Measurements from ENCODE around the gene SELENOM. TPM values are rescaled to one million over a fixed set of nuclear protein-coding genes. Genes with fewer than 3 reads are reported as not detected.

The SELENOM gene
- total RNA-seq, 4 donors from 2014 or later = 941 to 2,300 (median 1,432) TPM

DNA sequence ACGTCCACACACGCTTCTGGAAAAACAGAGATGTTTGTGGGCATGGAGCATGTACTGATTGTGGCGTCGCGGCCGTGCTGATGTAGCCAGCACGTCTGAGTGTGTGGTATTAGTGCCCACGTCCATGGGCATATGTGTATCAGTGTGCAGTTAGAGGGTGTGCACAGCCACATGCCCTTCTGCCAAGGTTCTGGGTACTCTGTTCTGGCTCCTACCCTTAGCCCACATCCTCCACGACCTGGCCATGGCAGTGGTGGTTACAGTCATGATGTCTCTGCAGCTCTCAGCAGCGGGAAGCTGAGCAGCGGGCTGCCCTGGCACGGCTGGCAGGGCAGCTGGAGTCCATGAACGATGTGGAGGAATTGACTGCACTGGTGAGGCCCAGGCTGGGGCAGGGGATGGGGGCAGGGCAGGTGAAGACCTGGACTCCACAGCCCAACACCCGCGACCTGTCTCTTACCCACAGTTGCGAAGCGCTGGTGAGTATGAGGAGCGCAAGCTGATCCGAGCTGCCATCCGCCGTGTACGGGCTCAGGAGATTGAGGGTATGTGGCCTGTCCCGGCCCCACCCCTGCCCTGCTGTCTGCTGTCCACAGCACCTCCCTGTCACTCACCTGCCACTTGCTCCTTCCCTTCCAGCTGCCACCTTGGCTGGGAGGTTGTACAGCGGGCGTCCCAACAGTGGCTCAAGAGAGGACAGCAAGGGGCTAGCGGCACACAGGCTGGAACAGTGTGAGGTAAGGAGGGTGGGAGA lies 19.0 kb downstream of the SELENOM start:
- ATAC-seq = no peak

DNA sequence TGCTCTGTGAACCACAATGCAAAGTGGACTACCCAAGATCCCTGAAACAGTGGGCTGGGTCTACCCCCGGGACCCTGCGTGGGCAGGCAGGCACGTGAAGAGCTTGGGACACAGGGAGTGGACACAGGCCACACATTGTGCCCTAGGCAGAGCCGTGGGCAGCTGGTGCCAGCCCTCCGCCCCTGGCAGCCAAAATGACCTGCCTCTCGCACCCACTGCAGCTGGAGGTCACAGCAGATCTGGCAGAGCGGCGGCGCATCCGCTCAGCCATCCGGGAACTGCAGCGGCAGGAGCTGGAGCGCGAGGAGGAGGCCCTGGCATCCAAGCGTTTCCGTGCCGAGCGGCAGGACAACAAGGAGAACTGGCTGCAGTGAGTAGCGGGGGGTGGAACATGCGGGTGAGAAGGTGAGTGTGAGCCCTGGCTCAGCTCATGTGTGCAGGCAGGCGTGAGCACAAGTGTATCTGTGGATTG lies 19.6 kb downstream of the SELENOM start:
- peak overlapping the region in 1 of 2 donors; percentile 65 for H3K4me3 ChIP-seq
- TF ChIP-seq POLR2AphosphoS5 (IDR thresholded peaks at IDR 0.05) (peak; percentile 54), POLR2A (IDR thresholded peaks at IDR 0.05) (no peak)
- WGBS, 2 donors (ENCODE audit: low coverage in 1 of 2) = no CpG with 5 or more reads among the region's 21 CpGs
- ATAC-seq = no peak
- peaks cover 0 to 60% of the 10 kb centered on the region in 2 donors for H3K36me3 ChIP-seq
- H3K27ac ChIP-seq = peak overlapping the region; percentile 89 to 100 (median 98)
- H3K4me1 ChIP-seq = peaks cover 0 to 98% (median 57%) of the 10 kb centered on the region in 3 donors
- no peaks in the 10 kb centered on the region for H3K27me3 ChIP-seq
- H3K9me3 ChIP-seq = no peaks in the 10 kb centered on the region

More for the DNA sequence above, 19.0 kb downstream of the SELENOM start:
- TF ChIP-seq EP300 (IDR thresholded peaks at IDR 0.05) (no peak), POLR2A (IDR thresholded peaks at IDR 0.05) (no peak)
- H3K9me3 ChIP-seq = no peaks in the 10 kb centered on the region
- peaks cover 0 to 66% of the 10 kb centered on the region in 2 donors for H3K36me3 ChIP-seq
- H3K4me1 ChIP-seq = peaks cover 0 to 98% (median 54%) of the 10 kb centered on the region in 3 donors
- H3K27me3 ChIP-seq = no peaks in the 10 kb centered on the region
- WGBS, 2 donors (ENCODE audit: low coverage in 1 of 2) = 53 to 72% methylated on average over 6 to 10 of the region's 26 CpGs
- H3K4me3 ChIP-seq = peak overlapping the region in 1 of 2 donors; percentile 65
- H3K27ac ChIP-seq = peak overlapping the region; percentile 73 to 100 (median 98)

DNA sequence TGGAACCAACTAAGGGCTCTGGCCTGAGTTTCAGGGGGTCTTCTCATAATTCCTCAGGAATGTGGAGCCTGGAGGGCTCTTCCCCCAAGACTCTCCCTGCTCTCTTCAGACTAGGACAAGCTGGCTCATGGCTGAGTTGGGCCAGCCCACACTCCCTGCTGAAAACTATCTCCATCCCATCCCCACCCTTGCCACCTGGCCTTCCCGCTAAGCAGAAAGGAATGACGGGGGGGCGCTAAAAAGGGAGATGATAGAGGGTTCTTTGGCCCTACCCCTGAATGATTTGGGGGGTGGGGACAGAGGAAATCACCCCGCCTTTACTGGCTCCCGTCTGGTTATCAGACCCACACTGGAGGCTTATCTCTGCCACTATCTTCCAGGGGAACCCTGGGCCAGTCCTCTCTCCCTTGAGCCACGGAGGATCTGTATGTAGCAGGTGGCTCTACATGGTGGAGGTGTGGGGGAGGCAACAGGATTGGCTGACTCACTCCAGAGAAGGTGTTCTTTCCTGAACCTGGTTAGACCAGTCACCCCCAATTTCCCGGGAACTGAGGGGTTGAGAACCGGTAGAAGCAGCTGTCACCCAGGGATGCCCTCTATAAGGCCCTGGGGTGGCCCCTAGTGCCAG lies 20.6 kb downstream of the SELENOM start:
- TF ChIP-seq, protein P1, sequence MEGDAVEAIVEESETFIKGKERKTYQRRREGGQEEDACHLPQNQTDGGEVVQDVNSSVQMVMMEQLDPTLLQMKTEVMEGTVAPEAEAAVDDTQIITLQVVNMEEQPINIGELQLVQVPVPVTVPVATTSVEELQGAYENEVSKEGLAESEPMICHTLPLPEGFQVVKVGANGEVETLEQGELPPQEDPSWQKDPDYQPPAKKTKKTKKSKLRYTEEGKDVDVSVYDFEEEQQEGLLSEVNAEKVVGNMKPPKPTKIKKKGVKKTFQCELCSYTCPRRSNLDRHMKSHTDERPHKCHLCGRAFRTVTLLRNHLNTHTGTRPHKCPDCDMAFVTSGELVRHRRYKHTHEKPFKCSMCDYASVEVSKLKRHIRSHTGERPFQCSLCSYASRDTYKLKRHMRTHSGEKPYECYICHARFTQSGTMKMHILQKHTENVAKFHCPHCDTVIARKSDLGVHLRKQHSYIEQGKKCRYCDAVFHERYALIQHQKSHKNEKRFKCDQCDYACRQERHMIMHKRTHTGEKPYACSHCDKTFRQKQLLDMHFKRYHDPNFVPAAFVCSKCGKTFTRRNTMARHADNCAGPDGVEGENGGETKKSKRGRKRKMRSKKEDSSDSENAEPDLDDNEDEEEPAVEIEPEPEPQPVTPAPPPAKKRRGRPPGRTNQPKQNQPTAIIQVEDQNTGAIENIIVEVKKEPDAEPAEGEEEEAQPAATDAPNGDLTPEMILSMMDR (IDR thresholded peaks at IDR 0.05) = no peak
- TF ChIP-seq POLR2AphosphoS5 (IDR thresholded peaks at IDR 0.05) (no peak), POLR2A (IDR thresholded peaks at IDR 0.05) (no peak), EP300 (IDR thresholded peaks at IDR 0.05) (no peak)
- Histone ChIP-seq H3K9me3 (no peaks in the 10 kb centered on the region), H3K4me1 (peaks cover 0 to 98% (median 60%) of the 10 kb centered on the region in 3 donors), H3K4me3 (peak overlapping the region in 1 of 2 donors; percentile 65), H3K27me3 (no peaks in the 10 kb centered on the region), H3K27ac (peak overlapping the region; percentile 89 to 100 (median 98)), H3K36me3 (peaks cover 0 to 50% of the 10 kb centered on the region in 2 donors)
- ATAC-seq = no peak
- WGBS, 2 donors (ENCODE audit: low coverage in 1 of 2) = 57% methylated on average over 3 of the region's 8 CpGs; no CpG with 5 or more reads in 1 of the 2 donors

DNA sequence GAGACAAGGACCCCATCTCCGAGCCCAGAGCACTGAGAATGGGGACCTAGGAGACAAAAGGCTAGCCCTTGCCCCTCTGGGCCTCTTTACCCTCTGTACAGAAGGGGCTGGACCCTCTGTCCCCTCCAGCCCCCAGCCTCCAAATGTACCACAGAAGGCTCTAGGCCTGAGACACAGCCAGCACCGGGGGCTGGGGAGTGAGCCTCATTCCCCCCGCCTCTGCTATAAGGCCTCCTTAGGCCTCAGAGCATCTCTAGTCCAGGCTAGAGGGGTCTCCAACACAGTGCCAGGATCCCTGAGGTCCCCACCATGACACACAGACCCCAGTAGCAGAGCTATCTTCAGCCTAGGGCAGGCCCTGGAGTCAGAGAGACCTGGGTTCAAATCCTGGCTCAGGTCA lies 21.4 kb downstream of the SELENOM start:
- H3K9me3 ChIP-seq = no peaks in the 10 kb centered on the region
- peak overlapping the region; percentile 89 to 100 (median 98) for H3K27ac ChIP-seq
- H3K4me3 ChIP-seq = peak overlapping the region in 1 of 2 donors; percentile 89
- no peak for ATAC-seq
- TF ChIP-seq EP300 (IDR thresholded peaks at IDR 0.05) = no peak
- no peak for TF ChIP-seq POLR2AphosphoS5 (IDR thresholded peaks at IDR 0.05)
- TF ChIP-seq, protein P1 (IDR thresholded peaks at IDR 0.05) = no peak
- no peak for TF ChIP-seq POLR2A (IDR thresholded peaks at IDR 0.05)
- no peaks in the 10 kb centered on the region for H3K27me3 ChIP-seq
- peaks cover 0 to 41% of the 10 kb centered on the region in 2 donors for H3K36me3 ChIP-seq
- peaks cover 0 to 91% (median 60%) of the 10 kb centered on the region in 3 donors for H3K4me1 ChIP-seq
- WGBS, 2 donors (ENCODE audit: low coverage in 1 of 2) = no CpG with 5 or more reads among the region's 3 CpGs

DNA sequence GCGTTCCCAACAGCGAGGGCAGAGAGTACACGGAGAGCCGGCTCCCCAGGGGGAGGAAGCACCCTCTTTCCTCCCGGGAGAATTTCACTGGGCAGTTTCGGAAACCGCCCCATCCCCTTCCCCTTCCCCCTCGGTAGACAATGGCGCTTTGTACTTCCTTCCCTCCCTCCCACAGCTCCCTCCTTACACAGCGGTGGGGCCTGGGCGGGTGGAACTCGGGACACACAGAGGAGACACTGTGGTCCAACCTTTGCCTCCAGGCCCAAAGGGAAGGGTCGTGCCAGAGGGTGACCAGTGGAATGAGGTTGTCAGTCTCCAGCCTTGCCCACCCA lies 21.9 kb downstream of the SELENOM start:
- WGBS, 2 donors (ENCODE audit: low coverage in 1 of 2) = 0% methylated on average over 1 of the region's 13 CpGs; no CpG with 5 or more reads in 1 of the 2 donors
- TF ChIP-seq POLR2AphosphoS5 (IDR thresholded peaks at IDR 0.05) = no peak

DNA sequence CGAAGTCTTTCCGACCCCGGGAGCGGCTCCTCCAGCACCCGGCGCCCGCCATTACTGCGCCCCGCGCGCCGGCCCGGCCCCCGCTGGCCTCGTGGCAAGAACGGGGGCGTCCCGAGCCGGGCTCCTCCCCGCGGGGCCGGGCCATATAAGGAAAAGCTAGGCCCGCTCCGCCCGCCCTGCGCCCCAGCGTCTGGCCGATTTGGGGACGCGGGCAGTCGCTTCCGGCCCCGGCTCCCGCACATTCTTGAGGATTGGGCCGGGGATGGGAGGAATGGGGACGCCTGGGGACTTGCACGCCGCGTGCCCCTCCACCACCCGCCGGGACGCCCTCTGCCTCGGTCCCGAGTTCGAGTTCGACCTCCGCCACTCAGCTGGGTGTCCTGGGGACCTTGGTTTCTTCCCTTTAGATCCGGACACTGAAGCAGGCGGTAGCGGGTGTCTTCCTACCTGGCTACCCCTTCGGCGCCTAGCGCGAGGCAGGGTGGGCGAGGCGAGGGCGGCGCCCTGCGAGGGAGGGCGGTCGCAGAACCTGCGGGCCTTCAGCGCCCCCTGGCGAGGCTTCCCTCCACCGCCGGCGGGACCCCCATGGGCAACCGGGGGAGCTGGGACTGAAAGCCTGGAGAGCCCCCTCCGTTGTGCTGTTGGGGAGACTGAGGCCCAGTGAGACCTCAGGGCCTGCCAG lies 22.4 kb downstream of the SELENOM start:
- TF ChIP-seq POLR2A (IDR thresholded peaks at IDR 0.05) (peak; percentile 72 to 76), EP300 (IDR thresholded peaks at IDR 0.05) (no peak), POLR2AphosphoS5 (IDR thresholded peaks at IDR 0.05) (peak; percentile 78)
- TF ChIP-seq, protein P1 (IDR thresholded peaks at IDR 0.05) = peak in 3 of 4 experiments; percentile 88 to 92 (median 89)
- Histone ChIP-seq H3K4me3 (peak overlapping the region; percentile 76 to 89), H3K27ac (peak overlapping the region; percentile 89 to 100 (median 98)), H3K4me1 (peaks cover 0 to 91% (median 65%) of the 10 kb centered on the region in 3 donors), H3K36me3 (peaks cover 0 to 32% of the 10 kb centered on the region in 2 donors), H3K9me3 (no peaks in the 10 kb centered on the region), H3K27me3 (no peaks in the 10 kb centered on the region)
- ATAC-seq = peak; percentile 70
- WGBS, 2 donors (ENCODE audit: low coverage in 1 of 2) = no CpG with 5 or more reads among the region's 69 CpGs

More for the DNA sequence above, 21.9 kb downstream of the SELENOM start:
- H3K27ac ChIP-seq = peak overlapping the region; percentile 89 to 100 (median 98)
- peaks cover 0 to 91% (median 62%) of the 10 kb centered on the region in 3 donors for H3K4me1 ChIP-seq
- peaks cover 0 to 37% of the 10 kb centered on the region in 2 donors for H3K36me3 ChIP-seq
- no peak for ATAC-seq
- H3K4me3 ChIP-seq = peak overlapping the region; percentile 76 to 89
- no peaks in the 10 kb centered on the region for H3K9me3 ChIP-seq
- H3K27me3 ChIP-seq = no peaks in the 10 kb centered on the region
